H1 (cell line): ENCODE results near the gene KIF26B. TPM values are rescaled to one million over a fixed set of nuclear protein-coding genes. Genes with fewer than 3 reads are reported as not detected.

ENCODE experiments used
- CTCF ChIA-PET: fragments of 300-600 bp; sonication (Branson Sonifier 250); formaldehyde crosslinking; loops from one replicate; lab custom pipeline; 2021; ENCODE audit not compliant: partially characterized antibody; lab: Charles Lee
- POLR2A ChIA-PET: fragments of 300-600 bp; sonication (Branson Sonifier 250); formaldehyde crosslinking; loops from one replicate; lab custom pipeline; 2021; ENCODE audit warnings: inconsistent platforms; ENCODE audit not compliant: partially characterized antibody; lab: Charles Lee
- DNase-seq, 2 experiments: peaks; one replicate each; pipeline versions ENCODE4 v3.0.0 to v3.0.0-alpha.2; 2010 to 2022; ENCODE audit warnings: low spot score in 2 of 2, low read depth in 1 of 2, mixed read lengths in 1 of 2
- FAIRE-seq: peaks from 2 replicates; lab custom pipeline; 2011; peaks lifted over from hg19 to GRCh38; lab: Jason Lieb, UNC
- H2AFZ ChIP-seq: 2 replicates; pipeline ENCODE4 v1.8.1; 2012; ENCODE audit warnings: low read length, inconsistent platforms
- H2AK5ac ChIP-seq: 2 replicates; pipeline ENCODE4 v1.6.1; 2013; ENCODE audit warnings: low read depth, low read length
- H2BK120ac ChIP-seq: replicated peaks from 2 replicates; pipeline ENCODE3; 2013; ENCODE audit warnings: low read depth, low read length, inconsistent platforms
- H2BK12ac ChIP-seq: 2 replicates; pipeline ENCODE4 v1.6.1; 2013; ENCODE audit warnings: low read depth, low read length
- H2BK15ac ChIP-seq: 2 replicates; pipeline ENCODE4 v1.6.1; 2013; ENCODE audit warnings: low read length
- H2BK20ac ChIP-seq: 2 replicates; pipeline ENCODE4 v1.6.1; 2013; ENCODE audit warnings: low read length
- H2BK5ac ChIP-seq: 2 replicates; pipeline ENCODE4 v1.6.1; 2013; ENCODE audit warnings: low read depth, low read length
- H3K14ac ChIP-seq: 2 replicates; pipeline ENCODE4 v1.6.1; 2013; ENCODE audit warnings: inconsistent platforms; ENCODE audit not compliant: insufficient read length
- H3K18ac ChIP-seq: 2 replicates; pipeline ENCODE4 v1.6.1; 2013; ENCODE audit warnings: low read length; ENCODE audit errors: extremely low read depth
- H3K23ac ChIP-seq: 2 replicates; pipeline ENCODE4 v1.6.1; 2013; ENCODE audit warnings: inconsistent platforms; ENCODE audit not compliant: insufficient read length
- H3K23me2 ChIP-seq: 2 replicates; pipeline ENCODE4 v1.6.1; 2013; ENCODE audit warnings: low read depth, low read length
- H3K27ac ChIP-seq: 2 replicates; pipeline ENCODE4 v1.6.1; 2011; ENCODE audit warnings: low read depth, low read length, inconsistent platforms
- H3K27me3 ChIP-seq, 4 experiments: replicated peaks in 1 of 4; 1 replicate in 1 of 4; 2 replicates in 3 of 4; pipeline versions ENCODE4 v1.6.1 to v1.8.1; 2011 to 2013; ENCODE audit warnings: low read length in 3 of 4, mild to moderate bottlenecking in 3 of 4, inconsistent platforms in 2 of 4, mixed read lengths in 2 of 4, moderate library complexity in 1 of 4; ENCODE audit not compliant: control insufficient read depth in 3 of 4, insufficient read depth in 3 of 4; ENCODE audit errors: extremely low read depth in 1 of 4
- H3K36me3 ChIP-seq, 4 experiments: 2 replicates each; pipeline versions ENCODE4 v1.6.1 to v1.8.1; 2011 to 2013; ENCODE audit warnings: mild to moderate bottlenecking in 4 of 4, low read length in 3 of 4, moderate library complexity in 2 of 4, control low read depth in 1 of 4, inconsistent platforms in 1 of 4; ENCODE audit not compliant: insufficient read depth in 4 of 4, control insufficient read depth in 2 of 4
- H3K4ac ChIP-seq: replicated peaks from 2 replicates; pipeline ENCODE3; 2013; ENCODE audit warnings: low read length, low read depth, mixed read lengths, inconsistent platforms; ENCODE audit not compliant: insufficient read length
- H3K4me1 ChIP-seq, 4 experiments: replicated peaks in 1 of 4; 1 replicate in 1 of 4; 2 replicates in 3 of 4; pipeline versions ENCODE4 v1.6.1 to v1.8.1; 2011 to 2013; ENCODE audit warnings: low read length in 3 of 4, inconsistent platforms in 2 of 4, mixed read lengths in 1 of 4; ENCODE audit not compliant: insufficient read depth in 4 of 4, control insufficient read depth in 3 of 4
- H3K4me2 ChIP-seq, 2 experiments: 2 replicates each; pipeline versions ENCODE4 v1.6.1 to v1.8.1; 2011 to 2013; ENCODE audit warnings: low read depth in 2 of 2, low read length in 2 of 2, control low read depth in 1 of 2, inconsistent platforms in 1 of 2, mild to moderate bottlenecking in 1 of 2; ENCODE audit not compliant: insufficient read depth in 1 of 2
- H3K4me3 ChIP-seq, 4 experiments: fragments of 200-600, 300-600 bp in 1 of 4; sonication (generic), shearing (Covaris generic), sonication (Bioruptor Twin) in 1 of 4; 2 replicates each; pipeline versions ENCODE4 v1.5.1 to v1.8.1; 2011 to 2016; ENCODE audit warnings: low read length in 4 of 4, low read depth in 3 of 4, control low read depth in 2 of 4, inconsistent platforms in 2 of 4, mild to moderate bottlenecking in 2 of 4, mixed read lengths in 1 of 4, moderate library complexity in 1 of 4; ENCODE audit not compliant: insufficient read depth in 2 of 4; ENCODE audit errors: extremely low read depth in 1 of 4
- H3K56ac ChIP-seq: replicated peaks from 2 replicates; pipeline ENCODE3; 2013; ENCODE audit warnings: low read depth, mild to moderate bottlenecking, mixed read lengths, low read length, inconsistent platforms; ENCODE audit not compliant: insufficient read length
- H3K79me1 ChIP-seq: 2 replicates; pipeline ENCODE4 v1.6.1; 2013; ENCODE audit warnings: low read depth, low read length, control low read depth
- H3K79me2 ChIP-seq, 2 experiments: 2 replicates each; pipeline versions ENCODE4 v1.6.1 to v1.8.1; 2012 to 2013; ENCODE audit warnings: low read length in 2 of 2, mild to moderate bottlenecking in 2 of 2, inconsistent platforms in 1 of 2; ENCODE audit not compliant: insufficient read depth in 2 of 2, control insufficient read depth in 1 of 2
- H3K9ac ChIP-seq, 4 experiments: replicated peaks in 1 of 4; 1 replicate in 1 of 4; 2 replicates in 3 of 4; pipeline versions ENCODE4 v1.6.1 to v1.8.1; 2011 to 2013; ENCODE audit warnings: low read depth in 3 of 4, low read length in 3 of 4, control low read depth in 2 of 4, mild to moderate bottlenecking in 2 of 4, moderate library complexity in 2 of 4, inconsistent platforms in 1 of 4; ENCODE audit errors: extremely low read depth in 1 of 4
- H3K9me3 ChIP-seq, 2 experiments: 2 replicates each; pipeline versions ENCODE4 v1.6.1 to v1.8.1; 2012 to 2013; ENCODE audit warnings: mild to moderate bottlenecking in 2 of 2, moderate library complexity in 2 of 2, control low read depth in 1 of 2, inconsistent platforms in 1 of 2, low read depth in 1 of 2, low read length in 1 of 2, mixed read lengths in 1 of 2; ENCODE audit not compliant: insufficient read depth in 2 of 2
- H4K20me1 ChIP-seq, 2 experiments: replicated peaks in 1 of 2; 2 replicates each; pipeline versions ENCODE3 to v1.8.1; 2011 to 2013; ENCODE audit warnings: inconsistent platforms in 2 of 2, low read length in 2 of 2, mild to moderate bottlenecking in 1 of 2; ENCODE audit not compliant: insufficient read depth in 2 of 2, control insufficient read depth in 1 of 2
- H4K5ac ChIP-seq: 2 replicates; pipeline ENCODE4 v1.6.1; 2013; ENCODE audit warnings: low read length, low read depth, mixed read lengths, inconsistent platforms; ENCODE audit not compliant: insufficient read length
- H4K8ac ChIP-seq: 2 replicates; pipeline ENCODE4 v1.8.0; 2013; ENCODE audit warnings: mild to moderate bottlenecking, moderate library complexity, low read length, inconsistent platforms; ENCODE audit not compliant: insufficient read depth; ENCODE audit errors: extremely low read depth
- H4K91ac ChIP-seq: replicated peaks from 2 replicates; pipeline ENCODE3; 2013; ENCODE audit warnings: low read length, mixed read lengths, inconsistent platforms; ENCODE audit not compliant: insufficient read length
- SP2 ChIP-seq: IDR thresholded peaks from 2 replicates; pipeline ENCODE4 v1.6.1; 2012; ENCODE audit warnings: mild to moderate bottlenecking, low read length, inconsistent platforms
- TCF12 ChIP-seq: IDR thresholded peaks from 2 replicates; pipeline ENCODE4 v1.6.1; 2011; ENCODE audit warnings: low read depth, mild to moderate bottlenecking, low read length
- WGBS, 2 experiments: shearing (Covaris generic) in 1 of 2; methylation state at CpG; one replicate each; pipeline versions ENCODE4 v1.1.6 to v1.1.7; 2013 to 2015; ENCODE audit warnings: low lambda C conversion rate in 2 of 2, mixed read lengths in 2 of 2, inconsistent platforms in 1 of 2, low coverage in 1 of 2, missing lambda C conversion rate in 1 of 2; ENCODE audit not compliant: insufficient replicate concordance in 2 of 2, insufficient coverage in 1 of 2, insufficient read length in 1 of 2; ENCODE audit errors: extremely low coverage in 1 of 2, missing lambda C conversion rate in 1 of 2; 5-methylcytosine and 5-hydroxymethylcytosine counted together
- polyA plus RNA-seq, 7 experiments: library from polyadenylated mRNA; depleted of rRNA in 3 of 7; stranded (reverse) in 5 of 7; unstranded in 2 of 7; fragments of >200 nt in 5 of 7; fragments of 200-250 nt in 2 of 7; gene quantifications; 1 replicate in 5 of 7; 2 replicates in 1 of 7; 4 replicates in 1 of 7; pipeline versions ENCODE4 v1.2.1 to v1.2.3, GENCODE V29; 2011 to 2013; ENCODE audit warnings: missing spikeins in 2 of 7, mixed read lengths in 2 of 7
- total RNA-seq: library from RNA; stranded (reverse); fragmentation: NEBNext Ultra II Directional; extraction: Animal tissue kit (Norgen Biotek cat#: 25700); gene quantifications from 2 replicates; pipeline ENCODE4 v1.2.1, GENCODE V29; 2021

The KIF26B gene
- total and polyA plus RNA-seq, 2 of the 8 experiments (the other 6 are each of a cell fraction or from before 2014, with no cell fraction given) = 0.06 to 0.28 TPM

DNA sequence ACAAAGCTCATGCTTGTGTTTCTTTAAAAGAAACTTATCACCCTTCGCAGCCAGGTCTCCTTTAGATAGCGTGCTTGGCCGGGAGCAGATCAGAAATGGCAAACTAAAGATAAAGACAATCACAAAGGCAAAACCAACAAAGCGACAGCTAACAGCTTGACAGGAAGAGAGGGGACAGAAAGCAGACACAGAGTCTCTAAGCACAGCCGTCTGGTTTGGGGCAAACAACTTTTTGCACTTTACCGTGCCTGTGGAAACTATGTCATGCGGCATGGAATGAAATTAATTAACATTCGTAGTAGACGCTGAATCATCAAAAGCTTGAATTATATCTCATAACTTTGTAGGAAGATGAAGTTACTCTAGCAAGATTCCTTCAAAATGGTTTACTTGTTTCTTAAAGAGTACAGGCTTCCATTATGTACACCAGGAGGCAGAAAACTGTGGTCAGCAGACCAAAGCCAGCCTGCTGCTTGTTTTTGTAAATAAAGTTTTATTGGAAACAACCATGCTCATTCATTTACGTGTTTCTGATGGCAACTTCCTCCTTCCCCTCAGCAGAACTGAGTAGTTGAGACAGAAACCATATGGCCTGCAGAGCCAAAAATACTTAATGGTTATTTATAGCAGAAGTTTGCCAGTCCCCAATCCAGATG is 183.2 kb downstream of the KIF26B start:
- Histone ChIP-seq H3K23me2 (no peaks in the 10 kb centered on the region), H2BK15ac (no peak overlapping the region), H4K5ac (no peak overlapping the region), H3K18ac (no peak overlapping the region), H4K20me1 (no peaks in the 10 kb centered on the region), H3K23ac (no peak overlapping the region), H2BK120ac (no peak overlapping the region), H3K4me3 (no peak overlapping the region), H3K4me2 (no peak overlapping the region), H3K9ac (no peak overlapping the region), H3K27me3 (no peaks in the 10 kb centered on the region), H3K9me3 (no peaks in the 10 kb centered on the region), H3K27ac (no peak overlapping the region), H2AFZ (no peak overlapping the region), H3K56ac (no peak overlapping the region), H4K8ac (no peak overlapping the region), H2BK20ac (no peak overlapping the region), H3K79me1 (no peaks in the 10 kb centered on the region), H3K4ac (no peak overlapping the region), H2AK5ac (no peak overlapping the region), H2BK12ac (no peak overlapping the region), H3K4me1 (peaks cover 0 to 5% (median 2%) of the 10 kb centered on the region in 4 experiments; a peak in 4 of 7 replicates), H3K14ac (no peak overlapping the region), H4K91ac (no peak overlapping the region), H2BK5ac (no peak overlapping the region), H3K36me3 (no peaks in the 10 kb centered on the region), H3K79me2 (no peaks in the 10 kb centered on the region)
- no peak for DNase-seq
- 91% methylated on average over 10 of the region's 10 CpGs; no CpG with 5 or more reads in 1 of the 2 experiments for WGBS, 2 experiments
- CTCF ChIA-PET = interaction anchor here (1.0 to 1.5 kb wide), 2 partner anchors 181 to 350 kb away, joined by 4 read pairs; no protein-coding TSS in a partner anchor
- no peak for FAIRE-seq
- POLR2A ChIA-PET = no interaction called here
- no peak for TF ChIP-seq TCF12
- no peak for TF ChIP-seq SP2
